Ascending aorta (tissue), 2 donors: ENCODE measurements around the gene VPS41. TPM values are rescaled to one million over a fixed set of nuclear protein-coding genes. Genes with fewer than 3 reads are reported as not detected.

ENCODE experiments used
- DNase-seq, 2 donors: peaks; one replicate each; pipeline ENCODE4 v3.0.0-alpha.2; 2019; ENCODE audit warnings: low spot score in 2 of 2
- H3K27ac ChIP-seq, 2 donors: fragments of 200-600 bp; sonication (generic); one replicate each; pipeline ENCODE4 v1.5.1; 2016 to 2017; ENCODE audit warnings: mild to moderate bottlenecking in 1 of 2
- H3K27me3 ChIP-seq: fragments of 200-600 bp; sonication (generic); one replicate; pipeline ENCODE4 v1.5.1; 2017
- H3K36me3 ChIP-seq, 2 donors: fragments of 200-600 bp; sonication (generic); one replicate each; pipeline ENCODE4 v1.5.1; 2016
- H3K4me1 ChIP-seq, 2 donors: fragments of 200-600 bp; sonication (generic); one replicate each; pipeline ENCODE4 v1.5.1; 2016 to 2017; ENCODE audit warnings: mild to moderate bottlenecking in 1 of 2
- H3K4me3 ChIP-seq, 2 donors: fragments of 200-600 bp; sonication (generic); one replicate each; pipeline ENCODE4 v1.5.1; 2016 to 2017; ENCODE audit warnings: mild to moderate bottlenecking in 1 of 2
- H3K9me3 ChIP-seq, 2 donors: fragments of 200-600 bp; sonication (generic); one replicate each; pipeline ENCODE4 v1.5.1; 2016
- intact Hi-C: fragments of 100-400 bp; cut with DNase I; formaldehyde crosslinking; loops from one replicate; pipeline ENCODE4 v1.15.1; 2023
- total RNA-seq: library from RNA; depleted of rRNA; stranded (reverse); fragments of >200 nt; gene quantifications from one replicate; pipeline ENCODE4 v1.1.0, GENCODE V29; 2016
- TF ChIP-seq, protein P1 (sequence below), 3 experiments: fragments of 200-600 bp in 2 of 3; fragments of 450-650 bp in 1 of 3; sonication (generic) in 2 of 3; IDR thresholded peaks; one replicate each; pipeline ENCODE4 v1.5.1; 2016 to 2019; ENCODE audit warnings: antibody characterized with exemption in 3 of 3, mild to moderate bottlenecking in 1 of 3, moderate library complexity in 1 of 3

Gene VPS41
- total RNA-seq, 1 donor from 2014 or later: 13.4 TPM

DNA sequence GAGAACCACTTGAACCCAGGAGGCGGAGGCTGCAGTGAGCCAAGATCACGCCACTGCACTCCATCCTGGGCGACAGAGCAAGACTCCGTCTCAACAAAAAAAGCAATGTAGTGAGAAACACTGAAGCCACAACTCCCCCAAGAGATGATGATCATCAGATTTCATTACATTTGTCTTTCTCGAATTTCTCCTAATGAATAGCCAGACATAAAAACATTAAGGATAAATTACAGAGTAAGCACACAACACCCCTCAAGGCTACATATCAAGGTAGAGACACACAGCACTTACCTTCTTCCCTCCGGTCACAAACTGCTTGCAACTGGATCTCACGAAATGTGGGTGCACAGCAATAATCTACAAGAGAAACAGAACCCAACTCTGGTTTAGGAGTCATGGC lies 91.5 kb downstream of the VPS41 start:
- no peaks in the 10 kb centered on the region for H3K9me3 ChIP-seq
- H3K27me3 ChIP-seq: no peaks in the 10 kb centered on the region
- H3K27ac ChIP-seq: no peak overlapping the region
- intact Hi-C loops: no loop called here
- H3K4me3 ChIP-seq: no peak overlapping the region
- DNase-seq: no peak
- peaks cover 3 to 18% of the 10 kb centered on the region in 2 donors for H3K36me3 ChIP-seq
- no peaks in the 10 kb centered on the region for H3K4me1 ChIP-seq
- TF ChIP-seq, protein P1, sequence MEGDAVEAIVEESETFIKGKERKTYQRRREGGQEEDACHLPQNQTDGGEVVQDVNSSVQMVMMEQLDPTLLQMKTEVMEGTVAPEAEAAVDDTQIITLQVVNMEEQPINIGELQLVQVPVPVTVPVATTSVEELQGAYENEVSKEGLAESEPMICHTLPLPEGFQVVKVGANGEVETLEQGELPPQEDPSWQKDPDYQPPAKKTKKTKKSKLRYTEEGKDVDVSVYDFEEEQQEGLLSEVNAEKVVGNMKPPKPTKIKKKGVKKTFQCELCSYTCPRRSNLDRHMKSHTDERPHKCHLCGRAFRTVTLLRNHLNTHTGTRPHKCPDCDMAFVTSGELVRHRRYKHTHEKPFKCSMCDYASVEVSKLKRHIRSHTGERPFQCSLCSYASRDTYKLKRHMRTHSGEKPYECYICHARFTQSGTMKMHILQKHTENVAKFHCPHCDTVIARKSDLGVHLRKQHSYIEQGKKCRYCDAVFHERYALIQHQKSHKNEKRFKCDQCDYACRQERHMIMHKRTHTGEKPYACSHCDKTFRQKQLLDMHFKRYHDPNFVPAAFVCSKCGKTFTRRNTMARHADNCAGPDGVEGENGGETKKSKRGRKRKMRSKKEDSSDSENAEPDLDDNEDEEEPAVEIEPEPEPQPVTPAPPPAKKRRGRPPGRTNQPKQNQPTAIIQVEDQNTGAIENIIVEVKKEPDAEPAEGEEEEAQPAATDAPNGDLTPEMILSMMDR (IDR thresholded peaks at IDR 0.05): no peak

DNA sequence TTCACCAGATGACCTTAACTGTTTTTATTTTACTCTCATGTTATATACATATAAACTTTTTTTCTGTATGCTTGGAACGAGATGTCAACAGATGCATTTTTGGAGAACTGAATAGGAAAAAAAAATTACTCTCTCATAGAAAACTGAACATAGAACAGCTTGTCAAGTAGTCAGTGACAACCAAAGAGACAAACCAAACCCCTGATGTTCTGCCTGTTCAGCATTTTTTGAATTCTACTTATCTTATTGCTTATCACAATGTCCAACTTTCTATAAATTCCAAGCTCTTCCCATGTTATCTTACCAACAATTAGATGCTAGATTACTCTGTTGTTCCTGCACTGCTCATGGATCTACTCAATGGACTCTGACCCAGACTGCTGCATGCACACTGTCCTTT lies 95.2 kb downstream of the VPS41 start:
- Histone ChIP-seq H3K27me3 (no peaks in the 10 kb centered on the region), H3K27ac (no peak overlapping the region), H3K36me3 (peaks cover 3 to 12% of the 10 kb centered on the region in 2 donors), H3K4me3 (no peak overlapping the region), H3K4me1 (no peaks in the 10 kb centered on the region), H3K9me3 (no peaks in the 10 kb centered on the region)
- TF ChIP-seq, protein P1 (IDR thresholded peaks at IDR 0.05): no peak
- intact Hi-C loops: no loop called here
- no peak for DNase-seq

DNA sequence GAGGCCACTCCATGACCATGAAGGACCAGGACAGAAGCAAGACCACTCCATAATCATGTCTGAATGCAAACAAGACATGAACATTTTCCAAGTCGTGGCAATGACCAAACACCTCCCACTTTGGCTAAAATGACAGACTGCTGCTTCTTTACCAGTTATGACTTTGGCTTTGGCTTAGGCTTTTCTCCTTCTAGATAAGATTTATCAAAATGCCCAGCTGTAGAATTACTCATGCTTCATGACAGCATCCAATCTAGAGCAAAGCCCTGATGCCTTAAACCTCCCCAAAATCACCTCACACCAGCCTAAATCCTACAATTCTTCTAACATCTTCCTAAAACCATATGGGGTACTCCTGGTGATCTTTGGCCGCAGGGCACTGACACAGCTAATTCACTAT lies 102.1 kb downstream of the VPS41 start:
- intact Hi-C loops: no loop called here
- no peaks in the 10 kb centered on the region for H3K9me3 ChIP-seq
- no peak overlapping the region for H3K4me3 ChIP-seq
- DNase-seq: no peak
- no peaks in the 10 kb centered on the region for H3K4me1 ChIP-seq
- no peaks in the 10 kb centered on the region for H3K36me3 ChIP-seq
- TF ChIP-seq, protein P1 (IDR thresholded peaks at IDR 0.05): no peak
- no peaks in the 10 kb centered on the region for H3K27me3 ChIP-seq
- no peak overlapping the region for H3K27ac ChIP-seq

DNA sequence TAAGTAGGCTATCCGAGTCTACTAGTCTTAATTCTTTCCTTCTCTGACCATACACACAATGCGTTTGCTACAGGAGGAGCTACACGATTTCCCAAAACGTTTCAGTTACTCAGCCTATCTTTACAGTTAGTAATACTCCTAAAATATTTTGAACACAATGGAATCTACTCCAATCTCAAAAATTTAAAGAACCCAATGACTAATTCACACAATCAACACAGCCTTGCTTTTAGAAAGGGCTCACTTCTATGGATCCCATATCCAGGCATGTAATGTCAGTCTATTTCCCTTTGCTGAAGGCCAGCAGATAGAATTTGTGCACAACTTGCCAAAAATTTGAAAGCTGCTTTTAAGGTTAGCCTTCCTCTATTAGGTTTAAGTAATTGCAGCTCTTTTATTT lies 107.2 kb downstream of the VPS41 start:
- no peak overlapping the region for H3K27ac ChIP-seq
- H3K36me3 ChIP-seq: no peaks in the 10 kb centered on the region
- H3K27me3 ChIP-seq: no peaks in the 10 kb centered on the region
- intact Hi-C loops: no loop called here
- TF ChIP-seq, protein P1 (IDR thresholded peaks at IDR 0.05): no peak
- no peak overlapping the region for H3K4me3 ChIP-seq
- H3K9me3 ChIP-seq: no peaks in the 10 kb centered on the region
- no peak for DNase-seq
- no peaks in the 10 kb centered on the region for H3K4me1 ChIP-seq

DNA sequence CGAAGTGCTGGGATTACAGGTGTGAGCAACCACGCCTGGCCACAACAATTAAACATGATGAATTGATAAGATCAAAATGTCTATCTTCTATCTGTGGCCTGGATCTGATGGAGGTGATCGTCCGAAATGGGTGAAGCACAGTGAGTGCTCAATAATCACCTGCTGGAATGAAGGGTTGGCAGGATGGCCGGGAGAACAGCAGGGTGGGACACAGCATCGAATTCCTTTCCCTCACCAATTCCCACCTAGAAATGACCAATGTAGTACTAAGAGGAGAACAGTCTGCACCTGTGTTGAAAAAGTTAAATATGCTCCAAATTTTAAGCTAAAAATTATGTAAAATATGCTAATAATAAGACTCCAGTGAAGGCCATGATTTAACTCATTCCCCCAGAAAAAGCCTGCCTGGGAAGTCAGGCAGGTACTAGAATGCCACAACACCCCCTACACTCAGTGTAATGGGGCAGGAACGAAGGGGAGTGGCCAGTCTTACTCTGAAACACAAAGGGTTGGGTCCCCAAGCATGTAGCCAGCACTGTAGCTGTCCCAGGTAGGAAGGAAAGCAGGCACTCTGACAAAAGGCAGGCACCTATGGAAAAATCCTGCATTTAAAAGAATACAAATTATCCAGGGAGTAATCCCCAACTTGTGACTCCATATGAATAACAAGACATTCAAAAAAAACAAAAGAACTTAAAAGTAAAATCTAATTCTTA lies 110.3 kb downstream of the VPS41 start:
- intact Hi-C loops: loop anchor here (5.0 kb wide), 1 partner anchor 134 kb away; no protein-coding TSS in a partner anchor
- TF ChIP-seq, protein P1 (IDR thresholded peaks at IDR 0.05): no peak
- H3K27me3 ChIP-seq: no peaks in the 10 kb centered on the region

More for the DNA sequence above, 110.3 kb downstream of the VPS41 start:
- H3K9me3 ChIP-seq: no peaks in the 10 kb centered on the region
- DNase-seq: no peak
- H3K27ac ChIP-seq: no peak overlapping the region
- no peak overlapping the region for H3K4me3 ChIP-seq
- peaks cover 7 to 17% of the 10 kb centered on the region in 2 donors for H3K36me3 ChIP-seq
- no peaks in the 10 kb centered on the region for H3K4me1 ChIP-seq
